T-helper 1 cell (primary cell): ENCODE data around the gene ITGB6.
A peak's percentile ranks its signal among the peaks of the same experiment; 100 is the strongest.
"Not testable (repeated sequence)": the region's sequence is repeated elsewhere in the genome, so short reads cannot be mapped to it uniquely, and the experiment has no call there.

Source experiments
- DNase-seq, 5 donors: peaks; one replicate each; pipeline ENCODE4 v3.0.0-alpha.2; 2012 to 2020

The ITGB6 gene

GRCh38 chr2:160137464-160137863, 62.6 kb downstream of the ITGB6 start:
- no peak for DNase-seq

- DNase-seq: no peak
These were observed 67.3 kb downstream of the ITGB6 start for GRCh38 chr2:160132761-160133160.

- DNase-seq: no peak
These were observed 73.3 kb downstream of the ITGB6 start for GRCh38 chr2:160126756-160127155.

- no peak for DNase-seq
These were observed 73.8 kb downstream of the ITGB6 start for GRCh38 chr2:160126315-160126714.

DNA sequence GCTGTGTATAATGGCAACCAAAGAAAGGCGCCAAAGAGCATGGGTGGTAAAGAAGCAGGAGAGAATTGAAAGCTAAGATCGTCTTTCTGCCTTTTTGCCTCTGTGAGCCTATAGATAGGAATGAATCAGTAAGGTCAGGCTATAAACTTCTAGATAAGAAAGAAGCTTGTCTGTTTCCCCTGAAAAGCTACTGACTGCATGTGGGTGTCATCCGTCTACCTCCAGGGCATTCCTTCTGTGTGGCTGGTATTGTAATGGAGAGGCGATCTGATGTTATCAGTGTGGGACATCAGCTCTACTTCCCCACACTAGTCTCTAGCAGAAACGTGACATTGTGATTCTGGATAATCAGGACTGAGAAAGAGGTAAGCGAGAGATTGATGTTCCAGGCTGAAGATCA, 74.2 kb downstream of the ITGB6 start:
- no peak for DNase-seq

GRCh38 chr2:160125366-160125765, 74.7 kb downstream of the ITGB6 start:
- DNase-seq: no peak

- DNase-seq: no peak
These were observed 75.5 kb downstream of the ITGB6 start for GRCh38 chr2:160124571-160124970.

GRCh38 chr2:160114721-160115120, 85.4 kb downstream of the ITGB6 start:
- not testable (repeated sequence) for DNase-seq

DNA sequence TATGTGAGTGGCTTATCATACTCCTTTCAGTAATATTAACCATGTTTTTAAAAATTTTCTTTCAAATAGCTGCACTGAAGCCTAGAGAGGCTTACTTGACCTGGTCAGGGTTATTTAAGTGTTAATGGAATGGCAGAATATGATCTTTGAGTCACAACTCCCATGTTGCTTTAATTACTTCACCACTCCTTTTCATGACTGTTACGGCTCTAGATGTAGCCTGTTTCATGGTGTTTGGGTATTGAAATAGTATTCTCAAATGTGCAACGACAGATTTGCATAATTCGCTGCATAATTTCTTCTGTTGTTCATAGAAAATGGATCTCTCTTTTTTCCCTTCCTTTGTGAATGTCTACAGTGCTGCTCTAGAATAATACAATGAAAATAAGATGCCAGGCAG, 86.1 kb downstream of the ITGB6 start:
- DNase-seq: no peak

- DNase-seq: no peak
These were observed 87.9 kb downstream of the ITGB6 start for GRCh38 chr2:160111951-160112798.

GRCh38 chr2:160110674-160111239, 89.3 kb downstream of the ITGB6 start:
- no peak for DNase-seq

- peak; percentile 7 to 52 (median 27) for DNase-seq
These were observed 90.0 kb downstream of the ITGB6 start for GRCh38 chr2:160109939-160110673.

- no peak for DNase-seq
These were observed 90.8 kb downstream of the ITGB6 start for GRCh38 chr2:160109243-160109642.

DNA sequence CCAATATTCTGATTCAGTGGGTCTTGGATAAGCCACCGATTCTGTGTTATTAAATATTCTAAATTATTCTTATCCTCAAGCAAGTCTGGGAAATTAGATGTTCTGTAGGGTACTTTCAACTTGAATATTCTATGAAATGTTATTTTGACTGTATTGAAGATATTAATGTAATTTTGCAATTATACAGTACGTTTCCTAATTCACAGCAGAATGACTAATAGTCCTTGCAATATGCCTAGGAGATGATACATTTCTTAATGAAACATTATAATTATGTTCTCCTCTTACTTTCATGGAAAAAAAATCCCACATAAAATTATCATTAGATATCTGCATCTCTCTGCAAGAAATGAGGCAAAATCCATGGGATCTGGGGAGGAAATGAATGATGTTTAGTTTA, 91.4 kb downstream of the ITGB6 start:
- no peak for DNase-seq

DNA sequence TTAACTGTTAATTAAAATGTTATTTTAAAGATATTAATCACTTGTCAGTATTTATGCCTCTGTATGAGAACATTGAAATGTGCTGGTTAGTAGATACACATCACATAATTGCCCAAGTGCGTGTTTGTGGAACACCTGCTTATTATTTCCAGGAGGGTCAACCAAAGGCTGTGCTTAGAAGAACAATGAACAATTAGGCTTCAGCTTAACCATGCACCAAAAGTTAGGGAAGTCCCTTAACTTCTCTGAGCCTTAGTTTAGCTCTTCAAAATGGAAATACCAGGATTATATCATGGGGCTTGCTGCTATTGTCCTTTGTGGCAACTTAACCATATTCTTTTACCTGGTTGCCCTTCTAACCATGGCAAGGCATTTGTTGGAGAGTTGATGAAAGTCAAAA, 94.7 kb downstream of the ITGB6 start:
- DNase-seq: no peak

GRCh38 chr2:160104115-160104514, 96.0 kb downstream of the ITGB6 start:
- DNase-seq: no peak

GRCh38 chr2:160097326-160097725, 102.7 kb downstream of the ITGB6 start:
- no peak for DNase-seq

DNA sequence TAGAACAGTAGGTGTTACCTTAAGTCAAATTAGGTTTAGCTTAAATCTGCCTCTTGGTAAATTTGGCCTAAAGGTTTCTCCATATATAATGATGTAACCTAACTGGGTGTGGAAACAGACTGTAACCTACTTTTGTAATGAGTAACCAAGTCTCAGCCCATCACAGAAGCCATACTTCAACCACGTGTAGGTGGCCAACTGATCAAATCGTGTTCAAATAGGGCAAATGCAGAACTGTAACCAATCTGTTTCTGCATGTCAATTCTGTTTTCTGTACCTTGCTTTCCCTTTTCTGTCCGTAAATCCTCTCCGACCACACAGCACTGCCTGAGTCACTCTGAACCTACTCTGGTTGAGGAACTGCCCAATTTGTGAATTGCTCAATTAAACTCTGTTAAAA, 103.7 kb downstream of the ITGB6 start:
- DNase-seq: no peak

DNA sequence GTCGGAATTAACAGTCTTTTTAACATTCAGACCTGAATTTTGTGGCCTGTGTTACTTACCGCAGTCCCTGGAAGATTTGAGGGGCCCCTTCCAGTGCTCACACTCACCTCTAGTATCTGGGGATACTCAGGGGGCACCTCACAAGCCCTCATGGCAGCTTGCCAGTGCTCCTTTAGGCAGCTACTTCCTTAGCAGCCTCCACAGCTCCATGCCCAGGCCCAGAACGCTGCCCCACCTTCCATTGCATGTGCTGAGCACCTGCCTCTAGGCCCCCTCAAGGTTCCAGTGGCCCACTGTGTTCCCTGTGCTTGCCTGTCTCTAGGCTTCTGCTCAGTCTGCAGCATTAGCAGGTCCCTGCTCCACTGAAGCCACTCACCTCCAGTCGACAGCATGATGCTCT, 107.6 kb downstream of the ITGB6 start:
- no peak for DNase-seq

DNA sequence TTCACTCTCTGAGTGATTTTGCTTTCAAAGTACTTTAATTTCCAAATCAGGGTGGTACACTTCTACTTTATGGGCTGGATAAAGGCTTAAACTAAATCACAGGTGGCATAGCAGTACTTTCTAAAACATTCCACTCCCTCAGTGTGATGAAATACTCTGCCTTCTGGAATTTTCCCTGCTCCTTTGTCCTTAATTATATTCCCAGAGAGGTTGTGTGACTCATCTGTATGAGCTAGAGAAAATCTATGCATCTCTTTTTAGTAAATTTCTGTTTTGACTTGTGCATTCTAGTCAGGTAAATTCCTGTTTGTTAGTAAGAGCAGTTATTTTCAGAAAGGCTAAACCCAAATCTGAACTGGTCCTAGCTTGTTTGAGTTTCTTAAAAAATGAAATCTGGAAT, 108.7 kb downstream of the ITGB6 start:
- DNase-seq: no peak

DNA sequence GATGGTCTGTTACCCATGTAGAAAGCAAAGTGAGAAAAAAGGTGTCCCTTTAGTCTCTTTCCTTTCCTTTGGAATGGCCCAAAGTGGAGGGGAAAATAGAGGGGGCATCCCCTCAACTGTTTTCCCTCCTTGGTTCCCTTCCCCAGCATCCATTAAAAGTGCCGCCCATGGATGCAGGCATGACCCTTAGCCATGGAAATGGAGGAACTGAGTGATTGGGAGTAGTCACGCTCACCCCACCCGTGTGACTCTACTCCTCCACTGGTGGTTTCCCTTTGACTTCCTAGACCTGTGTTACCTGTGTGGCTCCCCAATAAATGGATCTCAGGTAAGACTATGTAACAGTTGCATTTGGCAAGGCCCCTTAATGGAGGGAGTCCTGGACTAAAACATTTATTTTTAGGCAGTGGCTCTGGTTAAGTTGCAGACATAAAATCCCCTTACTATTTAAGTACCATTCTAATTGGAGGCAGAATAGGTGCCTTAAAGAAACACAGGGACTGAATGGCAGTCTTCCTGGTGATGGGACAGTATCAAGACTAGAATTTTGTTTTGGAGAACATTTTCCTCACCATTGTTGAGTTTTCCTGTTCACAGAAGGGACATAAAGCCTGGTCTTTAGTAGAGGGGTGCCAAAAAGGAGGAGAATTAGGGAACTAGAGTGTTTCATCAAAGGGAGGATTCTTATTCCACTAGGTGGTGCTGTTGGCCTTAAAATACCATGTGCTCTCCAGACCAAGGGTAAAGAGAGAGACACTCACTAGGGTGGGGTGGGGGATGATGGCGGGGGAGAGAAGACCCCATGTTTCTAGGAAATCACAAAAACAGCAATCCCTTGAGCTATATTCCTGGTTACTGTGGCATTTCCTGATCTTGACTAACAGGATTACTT, 112.0 kb downstream of the ITGB6 start:
- peak in 1 of 5 donors; percentile 13 for DNase-seq

DNA sequence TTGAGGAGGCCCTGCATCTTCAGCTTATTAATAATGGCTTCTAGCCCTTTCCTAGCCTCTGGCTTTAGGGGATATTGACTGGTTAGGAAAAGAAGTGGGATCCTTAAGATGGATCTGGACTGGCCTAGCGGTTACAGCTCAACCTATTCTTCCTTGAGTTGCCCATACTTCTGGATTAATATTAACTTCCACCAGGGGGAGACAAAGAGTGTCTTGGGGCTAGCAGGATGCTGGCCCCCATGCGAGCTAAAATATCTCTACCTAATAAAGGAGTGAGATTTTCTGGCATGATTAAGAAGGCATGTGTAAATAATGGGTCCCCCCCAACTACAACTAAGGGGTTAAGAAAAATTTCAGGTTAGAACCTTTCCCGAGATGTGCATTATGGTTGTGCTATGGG, 114.4 kb downstream of the ITGB6 start:
- DNase-seq: no peak
